Fibroblast of skin of left quadriceps (primary cell): ENCODE results near the gene CDH22.

ENCODE experiments used
- DNase-seq, 2 experiments: peaks; one replicate each; pipeline ENCODE4 v3.0.0-alpha.2; 2013; ENCODE audit warnings: low read depth in 2 of 2

CDH22 gene

GRCh38 chr20:46139908-46140482 lies 168.3 kb downstream of the CDH22 start:
- DNase-seq: no peak

DNA sequence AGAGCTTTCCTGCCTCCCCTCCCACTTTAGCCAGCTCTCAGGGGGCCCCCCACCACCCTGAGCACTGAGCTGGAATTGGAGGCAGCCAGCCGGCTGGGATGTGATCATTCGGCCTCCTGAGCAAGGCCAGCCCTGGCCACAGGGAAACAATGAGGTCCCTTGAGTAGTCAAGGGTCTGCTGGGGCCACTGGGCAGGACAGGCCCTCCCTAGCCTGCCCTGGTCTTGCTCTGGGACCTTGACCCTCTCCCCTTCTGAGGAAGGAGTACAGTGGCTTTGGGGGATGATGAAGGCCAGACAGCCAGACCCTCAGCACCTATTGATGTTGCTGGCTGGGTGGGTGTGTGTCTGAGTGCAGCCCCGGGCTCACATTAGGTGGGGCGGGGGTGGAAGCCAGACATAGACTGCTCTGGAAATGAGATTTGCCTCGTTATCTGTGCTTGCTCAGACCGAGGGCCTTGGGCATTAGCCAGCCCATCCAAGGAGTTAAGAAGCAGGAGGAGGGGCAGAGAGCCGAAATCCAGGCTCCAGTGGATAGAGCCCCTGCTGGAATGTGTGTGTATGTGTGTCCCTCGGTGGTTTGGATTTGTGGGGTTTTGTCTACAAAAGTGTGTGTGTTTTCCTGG lies 168.9 kb downstream of the CDH22 start:
- no peak for DNase-seq

GRCh38 chr20:46137816-46138215 lies 170.5 kb downstream of the CDH22 start:
- DNase-seq: no peak

GRCh38 chr20:46135856-46136633 lies 172.3 kb downstream of the CDH22 start:
- no peak for DNase-seq

DNA sequence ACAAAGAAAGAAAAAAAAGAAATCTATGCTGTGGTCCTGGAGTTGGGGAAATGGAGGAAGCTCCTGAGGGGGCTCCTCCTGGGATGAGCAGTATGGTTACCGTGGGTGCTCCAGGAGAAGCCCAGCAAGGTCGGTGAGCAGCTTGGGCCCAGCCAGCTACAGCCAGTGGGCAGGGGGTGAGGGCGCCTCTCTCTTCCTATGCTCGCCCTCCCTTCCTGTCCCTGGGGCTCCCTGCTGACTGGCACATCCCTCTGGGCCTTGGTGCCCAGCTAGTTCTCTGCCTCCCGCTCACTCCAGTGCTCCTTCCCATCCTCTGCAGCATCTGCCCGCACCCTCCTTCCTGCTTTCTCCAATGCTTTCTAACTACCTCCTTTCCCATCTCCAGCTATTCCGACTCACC lies 173.6 kb downstream of the CDH22 start:
- no peak for DNase-seq

DNA sequence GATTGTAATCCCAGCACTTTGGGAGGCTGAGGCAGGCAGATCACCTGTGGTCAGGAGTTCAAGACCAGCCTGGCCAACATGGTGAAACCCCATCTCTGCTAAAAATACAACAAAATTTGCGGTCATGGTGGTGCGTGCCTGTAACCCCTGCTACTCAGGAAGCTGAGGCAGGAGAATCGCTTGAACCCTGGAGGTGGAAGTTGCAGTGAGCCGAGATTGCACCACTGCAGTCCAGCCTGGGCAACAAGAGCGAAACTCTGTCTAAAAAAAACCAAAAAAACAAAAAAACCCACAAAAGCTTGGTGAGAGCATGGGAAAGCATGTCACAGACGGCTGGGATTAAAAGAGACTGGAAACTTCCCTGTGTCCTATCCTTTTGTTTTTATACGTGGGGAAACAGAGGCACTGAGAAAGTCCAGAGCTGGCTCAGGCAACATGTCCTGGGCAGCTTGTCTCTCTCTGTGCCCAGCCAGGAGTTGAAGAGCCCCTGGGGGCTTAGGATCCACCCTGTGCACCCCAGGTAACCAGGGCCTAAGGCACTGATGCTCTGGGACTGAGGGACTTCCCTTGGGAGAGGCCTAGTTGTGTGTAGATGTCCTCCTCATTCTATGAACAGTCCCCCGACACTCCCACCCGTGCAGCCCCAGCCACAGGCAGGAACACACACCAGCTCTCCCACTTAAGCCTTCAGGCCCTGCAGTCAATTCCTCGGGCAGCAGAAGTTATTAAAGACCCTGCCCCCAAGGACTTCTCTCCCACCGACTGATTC lies 174.2 kb downstream of the CDH22 start:
- DNase-seq: no peak

- no peak for DNase-seq
Observed at GRCh38 chr20:46132705-46133120, 175.6 kb downstream of the CDH22 start.

DNA sequence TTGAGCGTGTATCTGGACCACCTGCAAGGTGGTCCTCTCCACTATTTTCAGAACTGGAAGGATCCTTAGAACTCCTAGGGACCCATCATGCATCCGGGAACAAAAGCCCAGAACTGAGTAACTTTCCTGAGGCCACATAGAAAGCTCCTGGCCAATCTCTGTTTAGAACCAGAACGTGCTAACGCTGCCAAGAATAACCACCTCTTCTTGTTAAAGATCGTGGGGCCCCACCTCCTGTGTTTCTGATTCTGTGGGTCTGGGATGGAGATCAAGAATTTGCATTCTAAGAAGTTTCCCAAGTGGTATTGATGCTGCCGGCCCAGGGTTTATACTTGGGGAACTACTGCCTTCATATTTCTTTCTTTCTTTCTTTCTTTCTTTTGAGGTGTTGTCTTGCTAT lies 176.9 kb downstream of the CDH22 start:
- DNase-seq: peak; percentile 9 to 14

DNA sequence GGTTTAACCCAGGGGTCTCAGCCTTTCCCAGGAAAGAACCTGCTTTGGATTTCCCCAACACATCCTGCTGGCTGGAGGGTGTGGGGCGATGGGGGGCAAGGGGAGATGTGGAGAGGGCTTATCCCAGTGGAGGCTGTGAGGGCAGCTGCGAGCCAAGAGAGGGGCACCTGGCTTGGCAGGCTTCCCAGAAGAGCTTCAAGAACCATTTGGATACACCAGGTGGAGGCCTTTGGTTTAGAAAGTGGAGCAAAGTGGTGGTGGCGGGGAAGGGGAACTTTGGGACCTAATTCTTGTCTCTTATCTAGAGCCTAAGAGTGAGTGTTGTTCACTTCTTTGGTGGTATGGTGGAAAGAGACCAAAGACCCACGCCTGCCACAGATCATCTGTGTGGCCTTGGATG lies 177.8 kb downstream of the CDH22 start:
- no peak for DNase-seq

DNA sequence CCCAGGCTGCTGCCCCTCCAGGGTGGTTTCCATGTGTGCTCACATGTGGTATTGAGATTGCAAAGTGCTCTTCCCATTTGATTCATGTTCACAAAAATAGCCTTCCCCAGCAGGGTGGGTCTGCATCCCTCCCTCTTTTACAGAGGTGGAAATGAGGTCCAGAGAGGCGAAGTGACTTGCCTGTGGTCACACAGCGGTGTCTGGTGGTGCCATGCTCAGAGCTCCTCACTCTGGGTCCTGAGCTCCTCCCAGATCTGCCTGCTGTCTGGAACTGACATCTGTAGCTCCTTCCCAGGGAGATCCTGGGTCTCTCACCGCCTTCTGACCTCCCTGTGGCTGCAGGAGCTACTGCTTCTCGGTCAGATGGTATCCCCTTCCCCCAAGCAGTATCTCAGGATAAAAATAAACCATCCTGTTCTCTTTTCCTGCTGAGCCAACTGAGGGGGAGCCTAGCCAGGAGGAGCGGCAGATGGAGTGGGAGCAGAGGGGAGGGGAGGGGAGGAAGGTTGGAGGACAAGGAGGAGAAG lies 178.3 kb downstream of the CDH22 start:
- DNase-seq: no peak

DNA sequence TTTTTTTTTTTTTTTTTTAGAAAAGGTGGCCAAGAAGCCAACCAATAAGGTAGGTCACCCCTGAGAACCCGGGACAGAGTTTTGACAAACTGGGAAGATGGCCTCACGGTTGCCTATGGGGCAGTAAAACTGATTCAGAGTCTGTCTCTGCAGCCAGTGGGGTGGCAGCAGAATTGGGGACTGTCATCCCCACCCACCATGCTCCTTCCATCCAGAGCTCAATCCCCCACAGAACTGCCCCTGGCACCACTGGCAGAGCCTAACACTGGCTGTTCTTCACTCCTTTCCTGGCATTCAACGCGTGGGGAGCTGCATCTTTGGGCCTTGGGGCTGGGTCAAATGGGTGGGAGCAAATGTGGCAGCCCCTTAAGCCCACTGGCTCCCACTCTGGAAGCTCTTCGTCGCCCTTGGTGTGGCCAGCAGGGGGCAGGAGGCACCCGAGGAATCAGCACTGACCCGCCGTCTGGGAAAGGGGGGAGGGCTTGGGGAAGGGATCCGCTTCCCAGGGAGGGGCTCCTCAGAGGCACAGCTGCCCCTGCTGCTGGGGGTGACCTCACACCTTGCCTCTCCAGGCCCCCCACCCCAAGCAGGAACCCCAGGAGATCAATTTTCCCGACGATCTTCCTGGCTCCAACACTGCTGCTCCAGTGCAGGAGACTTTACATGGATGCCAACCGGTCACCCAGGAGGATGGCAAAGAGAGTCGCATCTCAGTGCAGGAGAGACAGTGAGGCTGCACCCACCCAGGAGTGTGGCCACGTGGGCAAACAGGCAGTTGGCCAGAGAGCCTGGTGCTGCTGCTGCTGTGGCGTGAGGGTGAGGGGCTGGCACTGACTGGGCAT lies 179.8 kb downstream of the CDH22 start:
- DNase-seq: no peak

DNA sequence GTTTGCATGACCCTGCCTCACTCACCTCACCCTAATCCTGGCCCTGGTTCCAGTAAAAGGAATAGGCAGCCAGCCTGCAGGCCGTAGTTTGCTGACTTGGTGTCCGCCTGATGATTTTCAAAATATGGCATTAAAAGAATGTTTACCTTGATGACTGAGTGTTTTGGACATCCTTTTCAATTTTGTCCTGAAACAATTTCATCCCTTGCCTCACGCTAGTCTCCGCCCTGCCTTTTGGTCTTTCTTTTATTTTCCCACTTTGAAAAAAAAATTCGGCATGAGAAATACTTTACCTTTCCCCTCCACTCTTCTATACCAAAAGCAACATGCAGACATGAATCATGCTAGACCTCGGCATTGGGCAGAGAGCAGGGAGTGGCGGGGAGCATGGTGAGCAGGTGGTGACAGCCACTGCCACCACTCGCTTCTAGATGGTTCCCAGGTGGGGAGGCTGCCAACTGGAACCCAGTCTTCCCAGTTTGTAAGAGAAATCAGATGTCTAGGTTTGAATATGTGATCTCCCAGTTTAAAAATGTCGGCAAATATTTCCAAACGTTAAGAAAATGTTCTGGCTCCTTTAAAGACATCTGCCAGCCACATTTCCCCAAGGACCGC lies 180.8 kb downstream of the CDH22 start:
- no peak for DNase-seq

GRCh38 chr20:46126440-46127056 lies 181.8 kb downstream of the CDH22 start:
- DNase-seq: no peak
